22Rv1 (cell line): ENCODE measurements around the gene ABCA2.

Source experiments
- H3K27ac ChIP-seq: fragments of 450-650 bp; 2 replicates; pipeline ENCODE4 v1.5.1; 2017
- ZFX ChIP-seq: fragments of 450-650 bp; IDR thresholded peaks from 2 replicates; pipeline ENCODE4 v1.6.1; 2017; ENCODE audit warnings: antibody characterized with exemption, borderline replicate concordance
- TF ChIP-seq, protein P1 (sequence below): fragments of 450-650 bp; IDR thresholded peaks from 2 replicates; pipeline ENCODE4 v1.5.1; 2017; ENCODE audit warnings: mild to moderate bottlenecking

The ABCA2 gene

DNA sequence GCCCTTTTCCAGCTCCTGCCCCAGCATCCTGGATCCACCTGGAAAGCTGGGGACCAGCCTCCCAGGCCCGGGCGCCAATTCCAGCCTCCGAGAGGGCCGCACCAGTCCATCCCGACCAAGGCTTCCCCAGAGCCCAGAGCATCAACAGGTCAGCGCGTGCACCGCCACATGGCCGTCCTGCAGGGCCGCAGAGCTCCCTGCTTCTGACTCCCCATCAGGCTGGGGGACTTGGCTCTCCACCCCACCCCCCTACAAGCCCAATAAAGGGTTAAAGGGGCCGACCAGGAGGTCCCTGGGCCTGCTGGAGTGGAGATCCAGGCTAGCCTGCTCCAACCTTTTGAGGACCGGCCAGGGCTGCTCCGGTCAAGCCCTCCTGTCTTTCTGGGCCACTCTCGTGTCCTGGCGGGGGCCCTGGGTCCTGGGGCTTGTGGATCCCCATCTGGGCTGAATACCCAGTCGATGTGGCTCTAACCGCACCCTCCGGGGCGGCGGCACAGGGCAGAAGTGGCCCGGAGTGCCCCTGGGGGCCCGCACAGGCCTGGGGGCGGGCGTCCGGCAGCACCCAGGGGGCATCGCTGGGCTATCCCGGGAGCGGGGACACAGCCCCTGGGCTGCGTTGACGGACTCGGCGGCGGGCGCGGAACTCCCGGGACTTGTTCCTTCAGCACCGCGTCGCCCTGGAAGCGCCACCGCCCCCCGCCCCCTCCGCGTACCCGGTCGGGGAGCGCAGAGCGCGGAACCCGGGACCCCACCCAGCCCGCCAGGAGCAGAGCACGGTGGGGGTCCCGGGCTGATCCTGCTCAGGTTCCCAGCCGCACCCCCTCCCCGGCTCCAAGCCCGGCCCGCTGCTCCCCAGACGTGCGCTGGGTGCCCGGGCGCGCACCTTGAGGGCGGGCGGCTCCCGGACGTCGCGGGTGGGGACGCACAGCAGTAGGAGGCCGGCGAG lies 25.2 kb upstream of the ABCA2 start:
- peak overlapping the region; percentile 83 for H3K27ac ChIP-seq
- TF ChIP-seq ZFX: no peak
- TF ChIP-seq, protein P1, sequence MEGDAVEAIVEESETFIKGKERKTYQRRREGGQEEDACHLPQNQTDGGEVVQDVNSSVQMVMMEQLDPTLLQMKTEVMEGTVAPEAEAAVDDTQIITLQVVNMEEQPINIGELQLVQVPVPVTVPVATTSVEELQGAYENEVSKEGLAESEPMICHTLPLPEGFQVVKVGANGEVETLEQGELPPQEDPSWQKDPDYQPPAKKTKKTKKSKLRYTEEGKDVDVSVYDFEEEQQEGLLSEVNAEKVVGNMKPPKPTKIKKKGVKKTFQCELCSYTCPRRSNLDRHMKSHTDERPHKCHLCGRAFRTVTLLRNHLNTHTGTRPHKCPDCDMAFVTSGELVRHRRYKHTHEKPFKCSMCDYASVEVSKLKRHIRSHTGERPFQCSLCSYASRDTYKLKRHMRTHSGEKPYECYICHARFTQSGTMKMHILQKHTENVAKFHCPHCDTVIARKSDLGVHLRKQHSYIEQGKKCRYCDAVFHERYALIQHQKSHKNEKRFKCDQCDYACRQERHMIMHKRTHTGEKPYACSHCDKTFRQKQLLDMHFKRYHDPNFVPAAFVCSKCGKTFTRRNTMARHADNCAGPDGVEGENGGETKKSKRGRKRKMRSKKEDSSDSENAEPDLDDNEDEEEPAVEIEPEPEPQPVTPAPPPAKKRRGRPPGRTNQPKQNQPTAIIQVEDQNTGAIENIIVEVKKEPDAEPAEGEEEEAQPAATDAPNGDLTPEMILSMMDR: no peak

DNA sequence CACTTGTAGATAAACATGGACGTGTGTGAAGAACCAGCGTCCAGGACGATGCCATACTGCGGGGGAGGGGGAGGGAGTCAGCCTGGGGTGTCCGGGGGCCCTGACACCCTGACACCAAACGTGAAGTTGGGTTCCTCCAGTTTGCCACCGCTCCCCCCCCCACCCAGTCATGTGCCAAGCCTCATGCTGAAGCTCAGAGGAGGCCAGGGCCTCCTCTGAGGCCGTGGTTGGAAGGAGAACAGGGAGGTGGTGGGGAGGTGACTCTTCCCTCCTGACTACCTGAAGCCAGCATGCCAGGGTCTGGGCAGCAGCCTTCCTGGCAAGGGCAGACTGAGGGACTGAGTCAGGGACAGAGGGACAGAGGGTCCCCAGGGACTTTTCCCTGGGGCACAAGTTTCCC lies 24.3 kb upstream of the ABCA2 start:
- no peak for TF ChIP-seq ZFX
- TF ChIP-seq, protein P1: no peak
- H3K27ac ChIP-seq: peak overlapping the region; percentile 83; the same call in 1 of the 2 replicates

DNA sequence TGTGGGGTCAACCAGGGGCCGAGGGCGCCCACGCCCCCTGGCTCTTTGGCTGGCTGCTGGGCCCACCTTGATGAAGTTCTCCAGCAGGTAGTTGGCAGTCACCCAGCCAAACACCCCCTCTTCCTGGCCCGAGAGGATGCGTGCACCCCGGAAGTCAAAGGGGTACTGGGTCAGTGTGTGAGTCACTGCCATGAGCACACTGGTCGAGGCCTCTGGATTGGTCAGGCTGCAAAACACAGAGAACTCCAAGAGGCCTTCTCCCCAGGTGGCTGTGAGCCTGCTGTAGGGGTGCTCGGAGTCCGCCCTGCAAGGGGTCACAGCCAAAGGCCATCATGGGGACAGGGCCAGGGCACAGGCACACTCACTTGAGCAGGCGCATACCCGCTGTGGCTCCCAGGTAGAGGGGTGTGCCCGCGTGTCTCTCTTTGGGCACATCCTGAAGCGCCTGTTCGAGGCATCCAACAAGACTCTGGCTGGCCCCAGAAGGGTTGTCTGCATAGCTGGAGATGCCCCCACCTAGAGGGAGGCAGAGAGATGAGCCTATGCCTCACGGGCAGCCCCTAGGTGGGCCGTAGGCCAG lies 23.2 kb upstream of the ABCA2 start:
- H3K27ac ChIP-seq: no peak overlapping the region
- TF ChIP-seq, protein P1: no peak
- no peak for TF ChIP-seq ZFX

DNA sequence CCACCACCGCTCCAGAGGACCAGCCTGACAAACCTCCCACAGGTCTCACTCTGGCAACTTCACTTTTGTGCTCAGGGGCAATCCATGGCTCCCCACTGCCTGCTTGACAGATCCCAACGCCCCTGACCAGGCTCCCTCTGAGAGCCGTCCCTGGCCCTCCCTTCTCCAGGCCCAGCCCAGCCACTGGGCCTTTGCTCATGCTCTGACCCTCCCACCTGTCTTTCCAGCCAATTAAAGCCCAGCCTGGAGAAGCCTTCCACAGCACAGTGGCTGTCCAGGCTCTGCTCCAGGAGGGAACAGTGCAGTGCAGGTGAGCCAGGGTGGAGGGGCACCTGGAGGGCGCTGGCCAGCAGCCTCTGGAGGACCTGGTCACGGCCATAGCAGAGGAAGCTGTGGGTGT lies 22.5 kb upstream of the ABCA2 start:
- H3K27ac ChIP-seq: 0 out of 2 replicates have a peak overlapping the region, but pooled peaks have one; percentile 1
- TF ChIP-seq, protein P1: no peak
- TF ChIP-seq ZFX: no peak

DNA sequence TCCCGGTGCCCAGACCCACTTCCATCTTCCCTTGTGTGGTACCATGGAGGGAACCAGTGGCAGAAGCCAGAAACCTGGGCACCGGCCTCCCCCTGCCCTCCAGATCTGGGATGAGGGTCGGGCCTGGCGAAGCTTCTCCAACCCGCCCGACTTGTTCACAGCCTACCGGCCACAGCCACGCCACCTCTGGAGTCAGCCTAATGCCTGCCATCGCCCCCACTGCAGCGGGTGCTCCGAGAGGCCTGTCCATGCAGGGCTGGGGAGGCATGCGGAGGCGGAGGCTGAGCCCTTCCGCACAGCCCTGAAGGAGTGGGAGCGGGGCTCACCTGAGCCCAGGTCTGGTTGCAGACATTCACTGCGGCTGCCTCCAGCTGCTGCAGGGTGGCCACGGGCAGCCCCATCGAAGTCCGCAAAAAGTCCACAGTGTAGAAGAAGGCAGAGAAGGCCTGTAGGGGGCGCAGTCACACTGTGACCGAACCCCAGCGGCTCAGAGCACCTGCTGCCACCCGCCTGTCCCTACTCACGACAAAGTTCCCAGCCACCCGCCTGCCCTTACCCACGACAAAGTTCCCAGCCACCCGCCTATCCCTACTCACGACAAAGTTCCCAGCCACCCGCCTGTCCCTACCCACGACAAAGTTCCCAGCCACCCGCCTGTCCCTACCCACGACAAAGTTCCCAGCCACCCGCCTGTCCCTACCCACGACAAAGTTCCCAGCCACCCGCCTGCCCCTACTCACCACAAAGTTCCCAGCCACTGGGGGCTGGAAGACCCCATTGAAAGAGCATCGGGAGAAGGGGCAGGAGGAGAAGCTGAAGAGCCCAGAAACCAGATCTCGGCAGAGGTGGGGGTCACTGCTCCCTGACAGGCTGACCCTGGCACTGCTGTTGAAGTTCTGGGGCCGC lies 21.8 kb upstream of the ABCA2 start:
- TF ChIP-seq, protein P1: peak; percentile 49
- no peak for TF ChIP-seq ZFX

DNA sequence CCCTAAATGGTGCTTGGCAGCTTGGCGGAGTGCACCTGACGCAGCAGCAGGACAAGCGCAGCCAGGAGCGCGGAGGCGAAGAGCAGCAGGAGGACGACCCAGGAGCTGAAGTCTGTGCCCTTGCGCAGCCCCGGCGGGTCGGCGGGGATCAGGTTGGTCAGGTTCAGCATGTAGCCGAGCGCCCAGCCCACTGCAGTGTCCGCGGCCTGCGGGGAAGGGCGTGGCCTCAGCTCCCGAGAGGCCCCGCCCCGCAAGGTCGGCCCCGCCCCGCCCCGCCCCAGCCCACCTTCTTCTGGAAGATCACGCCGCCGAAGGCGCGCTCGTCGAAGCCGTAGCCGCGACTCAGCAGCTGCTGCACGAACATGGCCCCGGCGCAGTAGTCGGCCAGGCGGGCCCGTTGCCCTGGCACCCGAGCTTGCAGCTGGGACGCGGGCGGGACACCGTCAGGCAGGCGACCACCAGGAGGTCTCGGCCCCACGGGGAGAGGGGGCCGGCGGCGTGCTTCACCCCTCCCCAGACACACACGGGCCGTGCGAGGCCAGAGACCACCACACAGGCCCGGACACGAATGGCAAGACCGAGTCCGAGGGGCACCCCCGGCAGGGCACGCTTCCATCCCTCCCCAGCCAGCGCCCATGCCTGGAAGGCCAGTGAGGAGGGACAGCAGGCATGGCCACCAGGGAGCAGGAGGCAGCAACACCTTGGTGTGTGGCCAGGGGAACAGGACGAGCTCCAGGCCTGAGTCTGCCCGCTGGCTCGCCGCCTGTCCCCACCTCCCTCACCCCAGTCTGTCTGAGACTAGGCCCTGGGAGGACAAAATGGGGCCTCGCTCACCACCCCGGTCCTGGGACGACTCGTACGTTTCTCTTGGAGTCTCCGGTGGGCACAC lies 20.9 kb upstream of the ABCA2 start:
- H3K27ac ChIP-seq: peak overlapping the region; percentile 96
- TF ChIP-seq ZFX: no peak
- TF ChIP-seq, protein P1: no peak; the same call in 1 of the 2 replicates

More for the DNA sequence above, 21.8 kb upstream of the ABCA2 start:
- H3K27ac ChIP-seq: peak overlapping the region; percentile 96
